ENCODE data around the gene MBP.
A peak's percentile ranks its signal among the peaks of the same experiment; 100 is the strongest.
"Not testable (repeated sequence)": the region's sequence is repeated elsewhere in the genome, so short reads cannot be mapped to it uniquely, and the experiment has no call there.

MBP gene

GRCh38 chr18:77043541-77044280 is 88.9 kb downstream of the MBP start:
- DNase-seq: no peak

- DNase-seq: no peak
Measured at GRCh38 chr18:77042583-77042982, 90.0 kb downstream of the MBP start.

- DNase-seq: no peak
Measured at GRCh38 chr18:77039196-77040130, 93.1 kb downstream of the MBP start.

GRCh38 chr18:77038182-77038858 is 94.3 kb downstream of the MBP start:
- DNase-seq: no peak

GRCh38 chr18:77037567-77037966 is 95.0 kb downstream of the MBP start:
- no peak for DNase-seq

- no peak for DNase-seq
Measured at GRCh38 chr18:77035380-77036187, 97.0 kb downstream of the MBP start.

- no peak for DNase-seq
Measured at GRCh38 chr18:77033575-77033974, 99.0 kb downstream of the MBP start.

- peak; percentile 51 for DNase-seq
Measured at GRCh38 chr18:77032181-77032701, 100.3 kb downstream of the MBP start.

GRCh38 chr18:77031662-77032061 is 100.9 kb downstream of the MBP start:
- DNase-seq: no peak

GRCh38 chr18:77030201-77030600 is 102.4 kb downstream of the MBP start:
- no peak for DNase-seq

- no peak for DNase-seq
Measured at GRCh38 chr18:77025831-77026363, 106.7 kb downstream of the MBP start.

GRCh38 chr18:77025123-77025522 is 107.5 kb downstream of the MBP start:
- DNase-seq: no peak

GRCh38 chr18:77024476-77024875 is 108.1 kb downstream of the MBP start:
- DNase-seq: no peak

GRCh38 chr18:77023102-77023782 is 109.3 kb downstream of the MBP start:
- DNase-seq: no peak

- no peak for DNase-seq
Measured at GRCh38 chr18:77022556-77022955, 110.0 kb downstream of the MBP start.

- DNase-seq: no peak
Measured at GRCh38 chr18:77022116-77022515, 110.5 kb downstream of the MBP start.

GRCh38 chr18:77021478-77021877 is 111.1 kb downstream of the MBP start:
- DNase-seq: not testable (repeated sequence)

GRCh38 chr18:77021075-77021474 is 111.5 kb downstream of the MBP start:
- no peak for DNase-seq

- no peak for DNase-seq
Measured at GRCh38 chr18:77020561-77020960, 112.0 kb downstream of the MBP start.

GRCh38 chr18:77019641-77020040 is 112.9 kb downstream of the MBP start:
- DNase-seq: no peak

GRCh38 chr18:77018650-77019049 is 113.9 kb downstream of the MBP start:
- DNase-seq: not testable (repeated sequence)

Measured in GF-D8 (cell line).